CD4-positive, alpha-beta T cell (primary cell): ENCODE measurements around the gene SIM2. TPM values are rescaled to one million over a fixed set of nuclear protein-coding genes. Genes with fewer than 3 reads are reported as not detected.

Experiments
- ATAC-seq: fragments of 200-7000 bp; cut with Tn5 transposase; one replicate; pipeline ENCODE4 v1.10.0; 2022; ENCODE audit warnings: mild to moderate bottlenecking; ENCODE audit not compliant: poor library complexity
- CTCF ChIA-PET: fragments of 350-600 bp; sonication (Branson Sonifier 250); formaldehyde crosslinking; loops from one replicate; lab custom pipeline; 2021; ENCODE audit warnings: antibody characterized with exemption, inconsistent platforms; lab: Charles Lee
- POLR2A ChIA-PET: fragments of 350-600 bp; sonication (Branson Sonifier 250); formaldehyde crosslinking; loops from one replicate; lab custom pipeline; 2021; ENCODE audit warnings: antibody characterized with exemption, inconsistent platforms; lab: Charles Lee
- DNase-seq, 14 experiments: peaks; one replicate each; pipeline ENCODE4 v3.0.0-alpha.2; 2013 to 2020; ENCODE audit warnings: mixed read lengths in 2 of 14
- H3K27ac ChIP-seq, 2 donors: one replicate each; pipeline versions ENCODE4 v1.5.1 to v1.7.0; 2013; ENCODE audit warnings: low read length in 2 of 2, low read depth in 1 of 2, mild to moderate bottlenecking in 1 of 2
- H3K27me3 ChIP-seq, 2 experiments: 1 replicate in 1 of 2; 2 replicates in 1 of 2; pipeline versions ENCODE4 v1.6.1 to v1.7.0; 2013; ENCODE audit warnings: low read length in 2 of 2, control low read depth in 1 of 2, mild to moderate bottlenecking in 1 of 2, moderate library complexity in 1 of 2; ENCODE audit not compliant: insufficient read depth in 2 of 2, control insufficient read depth in 1 of 2
- H3K36me3 ChIP-seq: one replicate; pipeline ENCODE4 v1.6.1; 2013; ENCODE audit warnings: low read length, control low read depth; ENCODE audit not compliant: insufficient read depth
- H3K4me1 ChIP-seq: one replicate; pipeline ENCODE4 v1.6.1; 2013; ENCODE audit warnings: low read length, control low read depth; ENCODE audit not compliant: insufficient read depth
- H3K4me3 ChIP-seq: one replicate; pipeline ENCODE4 v1.5.1; 2013; ENCODE audit warnings: mild to moderate bottlenecking, low read length, moderate library complexity
- H3K9me3 ChIP-seq, 2 experiments: 1 replicate in 1 of 2; 2 replicates in 1 of 2; pipeline versions ENCODE4 v1.6.1 to v1.7.0; 2013; ENCODE audit warnings: low read length in 2 of 2, mild to moderate bottlenecking in 2 of 2, control low read depth in 1 of 2, moderate library complexity in 1 of 2; ENCODE audit not compliant: control insufficient read depth in 1 of 2, insufficient read depth in 1 of 2
- H3K27ac Mint-ChIP-seq: one replicate; pipeline ENCODE4 v1.8.0; 2020; ENCODE audit warnings: mixed read lengths
- H3K27me3 Mint-ChIP-seq: one replicate; pipeline ENCODE4 v1.8.0; 2021; ENCODE audit warnings: mixed read lengths
- H3K36me3 Mint-ChIP-seq: one replicate; pipeline ENCODE4 v1.8.0; 2021; ENCODE audit warnings: low read depth, mixed read lengths
- H3K4me1 Mint-ChIP-seq: one replicate; pipeline ENCODE4 v1.8.0; 2021; ENCODE audit warnings: low read depth, mixed read lengths
- H3K4me3 Mint-ChIP-seq: one replicate; pipeline ENCODE4 v1.8.0; 2020; ENCODE audit warnings: mild to moderate bottlenecking, mixed read lengths
- H3K9me3 Mint-ChIP-seq: one replicate; pipeline ENCODE4 v1.8.0; 2020; ENCODE audit warnings: mixed read lengths
- intact Hi-C, 2 experiments: fragments of 100-400 bp; cut with DNase I in 1 of 2; cut with micrococcal nuclease in 1 of 2; formaldehyde crosslinking; loops; one replicate each; pipeline versions ENCODE4 v1.15.1 to v1.9.0; 2023 to 2025; cut with DNase I, micrococcal nuclease
- total RNA-seq, 174 experiments: library from RNA in 2 of 174; stranded (reverse) in 2 of 174; gene quantifications; one replicate each; pipeline ENCODE4 v1.2.3 and lab custom pipeline; 2021 to 2026
- TF ChIP-seq, protein P1 (sequence below): fragments of 200-600 bp; IDR thresholded peaks from one replicate; pipeline ENCODE4 v1.8.0; 2022; ENCODE audit warnings: antibody characterized with exemption, mild to moderate bottlenecking

SIM2 gene
- total RNA-seq, 2 experiments from 2014 or later, result not detected

DNA sequence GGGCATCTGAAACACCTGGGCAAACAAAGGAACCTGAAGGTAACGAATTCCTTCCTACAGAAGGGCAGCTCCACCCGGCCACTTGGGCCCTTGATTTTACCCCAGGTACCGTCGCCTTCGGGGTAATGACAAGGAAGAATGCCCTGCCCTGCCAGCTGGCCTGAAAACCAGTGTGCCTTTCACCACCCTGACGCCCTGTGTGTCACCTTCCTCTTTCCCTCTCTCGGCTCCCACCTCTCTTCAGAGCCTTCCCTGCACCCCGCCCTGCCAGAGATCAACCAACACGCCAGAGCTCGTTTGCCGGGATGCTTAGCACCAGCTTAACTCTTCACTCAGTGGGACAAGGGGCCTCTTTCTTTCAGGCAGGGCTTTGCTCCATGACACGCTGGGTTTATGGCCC is 86.0 kb downstream of the SIM2 start:
- intact Hi-C loops, result no loop called here
- Histone ChIP-seq H3K4me1 (no peaks in the 10 kb centered on the region), H3K4me3 (no peak overlapping the region), H3K27ac (no peak overlapping the region), H3K36me3 (no peaks in the 10 kb centered on the region), H3K9me3 (no peaks in the 10 kb centered on the region), H3K27me3 (no peaks in the 10 kb centered on the region)
- Mint-ChIP-seq H3K36me3 (no peaks in the 10 kb centered on the region), H3K4me1 (no peaks in the 10 kb centered on the region), H3K4me3 (no peak overlapping the region), H3K27ac (no peak overlapping the region), H3K9me3 (no peaks in the 10 kb centered on the region), H3K27me3 (no peaks in the 10 kb centered on the region)
- TF ChIP-seq, protein P1, sequence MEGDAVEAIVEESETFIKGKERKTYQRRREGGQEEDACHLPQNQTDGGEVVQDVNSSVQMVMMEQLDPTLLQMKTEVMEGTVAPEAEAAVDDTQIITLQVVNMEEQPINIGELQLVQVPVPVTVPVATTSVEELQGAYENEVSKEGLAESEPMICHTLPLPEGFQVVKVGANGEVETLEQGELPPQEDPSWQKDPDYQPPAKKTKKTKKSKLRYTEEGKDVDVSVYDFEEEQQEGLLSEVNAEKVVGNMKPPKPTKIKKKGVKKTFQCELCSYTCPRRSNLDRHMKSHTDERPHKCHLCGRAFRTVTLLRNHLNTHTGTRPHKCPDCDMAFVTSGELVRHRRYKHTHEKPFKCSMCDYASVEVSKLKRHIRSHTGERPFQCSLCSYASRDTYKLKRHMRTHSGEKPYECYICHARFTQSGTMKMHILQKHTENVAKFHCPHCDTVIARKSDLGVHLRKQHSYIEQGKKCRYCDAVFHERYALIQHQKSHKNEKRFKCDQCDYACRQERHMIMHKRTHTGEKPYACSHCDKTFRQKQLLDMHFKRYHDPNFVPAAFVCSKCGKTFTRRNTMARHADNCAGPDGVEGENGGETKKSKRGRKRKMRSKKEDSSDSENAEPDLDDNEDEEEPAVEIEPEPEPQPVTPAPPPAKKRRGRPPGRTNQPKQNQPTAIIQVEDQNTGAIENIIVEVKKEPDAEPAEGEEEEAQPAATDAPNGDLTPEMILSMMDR, result no peak
- ChIA-PET CTCF (no interaction called here), POLR2A (no interaction called here)
- DNase-seq (no peak), ATAC-seq (no peak)

DNA sequence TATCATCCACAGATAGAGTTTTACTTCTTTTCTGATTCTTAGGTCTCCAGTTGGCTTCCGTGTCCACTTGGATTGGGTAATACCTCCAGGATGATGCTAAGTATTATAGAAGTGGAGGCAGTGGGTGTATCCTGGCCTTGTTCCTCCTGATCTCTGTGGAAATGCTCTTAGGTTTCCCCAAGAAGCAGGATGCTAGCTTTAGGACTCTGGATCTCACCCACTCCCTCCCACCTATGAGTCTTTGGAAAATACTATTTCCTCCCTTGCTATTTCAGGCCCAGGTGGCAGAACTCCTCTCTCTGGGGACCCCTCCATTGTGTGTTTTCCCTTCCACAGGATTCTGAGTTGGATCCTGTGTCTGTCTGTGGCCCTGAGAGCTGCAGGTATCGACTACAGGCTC is 86.7 kb downstream of the SIM2 start:
- H3K27ac Mint-ChIP-seq, result no peak overlapping the region
- no peak overlapping the region for H3K4me3 ChIP-seq
- CTCF ChIA-PET, result no interaction called here
- TF ChIP-seq, protein P1, result no peak
- intact Hi-C loops, result no loop called here
- no peaks in the 10 kb centered on the region for H3K36me3 Mint-ChIP-seq
- H3K36me3 ChIP-seq, result no peaks in the 10 kb centered on the region
- no peaks in the 10 kb centered on the region for H3K4me1 ChIP-seq
- no peak overlapping the region for H3K27ac ChIP-seq
- no peak for ATAC-seq
- no peaks in the 10 kb centered on the region for H3K27me3 ChIP-seq
- no peak for DNase-seq
- no peak overlapping the region for H3K4me3 Mint-ChIP-seq
- POLR2A ChIA-PET, result no interaction called here
- no peaks in the 10 kb centered on the region for H3K4me1 Mint-ChIP-seq
- no peaks in the 10 kb centered on the region for H3K27me3 Mint-ChIP-seq
- no peaks in the 10 kb centered on the region for H3K9me3 ChIP-seq
- H3K9me3 Mint-ChIP-seq, result no peaks in the 10 kb centered on the region

- Mint-ChIP-seq H3K4me1 (no peaks in the 10 kb centered on the region), H3K9me3 (no peaks in the 10 kb centered on the region), H3K36me3 (no peaks in the 10 kb centered on the region), H3K4me3 (no peak overlapping the region), H3K27me3 (no peaks in the 10 kb centered on the region), H3K27ac (no peak overlapping the region)
- Histone ChIP-seq H3K9me3 (no peaks in the 10 kb centered on the region), H3K4me3 (no peak overlapping the region), H3K4me1 (no peaks in the 10 kb centered on the region), H3K36me3 (no peaks in the 10 kb centered on the region), H3K27me3 (no peaks in the 10 kb centered on the region), H3K27ac (no peak overlapping the region)
- TF ChIP-seq, protein P1, result no peak
- intact Hi-C loops, result no loop called here
- ChIA-PET CTCF (no interaction called here), POLR2A (no interaction called here)
- DNase-seq, result no peak
- no peak for ATAC-seq
Observed at GRCh38 chr21:36786186-36786585, 87.3 kb downstream of the SIM2 start.
